AG04449 (cell line): ENCODE results near the gene VPS54.
A peak's percentile ranks its signal among the peaks of the same experiment; 100 is the strongest.
"Not testable (repeated sequence)": the region's sequence is repeated elsewhere in the genome, so short reads cannot be mapped to it uniquely, and the experiment has no call there.

Source experiments
- CTCF ChIA-PET: fragments of 350-600 bp; formaldehyde crosslinking; extraction: SDS; loops from one replicate; lab custom pipeline; 2021; ENCODE audit warnings: antibody characterized with exemption; lab: Yijun Ruan, JAX
- POLR2A ChIA-PET: fragments of 400-600, 350-600 bp; formaldehyde crosslinking; extraction: SDS; loops from one replicate; lab custom pipeline; 2020; ENCODE audit warnings: antibody characterized with exemption, inconsistent platforms; lab: Yijun Ruan, JAX
- DNase-seq: peaks from one replicate; pipeline ENCODE4 v3.0.0-alpha.2; 2010; ENCODE audit warnings: low read depth, low spot score
- H3K4me3 ChIP-seq: 2 replicates; pipeline ENCODE4 v1.5.1; 2011; ENCODE audit warnings: low read depth, mild to moderate bottlenecking, control low read depth, low read length
- CTCF ChIP-seq: IDR thresholded peaks from one replicate; pipeline ENCODE4 v1.5.1; 2011; ENCODE audit warnings: mild to moderate bottlenecking, moderate library complexity, low read length, control low read depth, inconsistent platforms; ENCODE audit not compliant: insufficient read depth; ENCODE audit errors: missing control alignments

VPS54 gene

GRCh38 chr2:63849381-63850203, 169.6 kb downstream of the VPS54 start:
- POLR2A ChIA-PET: interaction anchor here (1.8 kb wide), 1 partner anchor 8 kb away, joined by 7 read pairs; the partner anchor contains the start of gene UGP2
- CTCF ChIA-PET: interaction anchor here (0.9 to 2.5 kb wide), 7 partner anchors 9 to 158 kb away, joined by 3 to 17 read pairs (median 4); partner anchors contain the start of gene UGP2
- no peak for DNase-seq
- TF ChIP-seq CTCF: no peak
- no peak overlapping the region for H3K4me3 ChIP-seq

DNA sequence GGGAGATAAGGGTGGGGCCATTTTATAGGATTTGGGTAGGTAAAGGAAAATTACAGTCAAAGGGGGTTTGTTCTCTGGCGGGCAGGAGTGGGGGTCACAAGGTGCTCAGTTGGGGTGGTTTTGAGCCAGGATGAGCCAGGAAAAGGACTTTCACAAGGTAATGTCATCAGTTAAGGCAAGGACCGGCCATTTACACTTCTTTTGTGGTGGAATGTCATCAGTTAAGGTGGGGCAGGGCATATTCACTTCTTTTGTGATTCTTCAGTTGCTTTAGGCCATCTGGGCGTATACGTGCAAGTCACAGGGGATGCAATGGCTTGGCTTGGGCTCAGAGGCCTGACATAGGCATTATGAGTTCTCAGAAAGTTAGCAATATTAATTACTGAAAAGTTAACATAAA, 171.7 kb downstream of the VPS54 start:
- DNase-seq, CTCF ChIA-PET, H3K4me3 ChIP-seq, POLR2A ChIA-PET: not testable (repeated sequence)

GRCh38 chr2:63846487-63846886, 172.7 kb downstream of the VPS54 start:
- no peak for TF ChIP-seq CTCF
- ChIA-PET POLR2A (no interaction called here), CTCF (interaction anchor here (0.6 to 3.8 kb wide), 4 partner anchors 14 to 236 kb away, joined by 3 to 26 read pairs (median 12); no protein-coding TSS in a partner anchor)

DNA sequence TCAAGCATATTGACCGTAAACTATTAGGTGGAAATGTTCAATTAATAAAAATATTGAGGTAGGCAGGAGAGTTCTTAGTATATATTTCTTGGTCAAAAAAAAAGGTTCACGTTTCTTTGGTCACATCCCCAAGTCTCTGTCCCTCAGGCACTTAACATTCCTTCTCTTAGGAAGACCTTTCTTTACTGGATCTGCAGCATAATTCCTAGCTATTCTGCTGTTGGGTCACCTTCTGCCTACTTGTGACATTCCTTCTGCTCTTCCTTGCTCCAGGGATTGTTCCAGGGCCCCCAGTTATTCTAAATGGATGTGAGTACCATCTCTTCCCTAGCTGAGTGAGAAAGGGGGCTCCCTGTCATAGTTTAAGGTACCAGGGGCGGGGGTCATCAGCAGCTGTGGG, 173.4 kb downstream of the VPS54 start:
- ChIA-PET CTCF (interaction anchor here (1.5 to 3.8 kb wide), 3 partner anchors 15 to 147 kb away, joined by 5 to 26 read pairs (median 18); no protein-coding TSS in a partner anchor), POLR2A (no interaction called here)
- no peak overlapping the region for H3K4me3 ChIP-seq

More at GRCh38 chr2:63846487-63846886, 172.7 kb downstream of the VPS54 start:
- DNase-seq: no peak
- no peak overlapping the region for H3K4me3 ChIP-seq

GRCh38 chr2:63844616-63845015, 174.6 kb downstream of the VPS54 start:
- CTCF ChIA-PET: interaction anchor here (1.2 to 3.8 kb wide), 4 partner anchors 16 to 152 kb away, joined by 3 to 26 read pairs (median 14); no protein-coding TSS in a partner anchor
- H3K4me3 ChIP-seq: no peak overlapping the region
- TF ChIP-seq CTCF: no peak
- DNase-seq: no peak
- POLR2A ChIA-PET: no interaction called here

More for the DNA sequence above, 173.4 kb downstream of the VPS54 start:
- TF ChIP-seq CTCF: no peak
- no peak for DNase-seq

- no peak for DNase-seq
- peak overlapping the region; percentile 6 for H3K4me3 ChIP-seq
- no peak for TF ChIP-seq CTCF
- ChIA-PET POLR2A (interaction anchor here (2.7 kb wide), 1 partner anchor 145 kb away, joined by 27 read pairs; no protein-coding TSS in a partner anchor), CTCF (interaction anchor here (1.2 to 3.8 kb wide), 4 partner anchors 17 to 151 kb away, joined by 3 to 26 read pairs (median 14); no protein-coding TSS in a partner anchor)
These were observed 175.4 kb downstream of the VPS54 start for GRCh38 chr2:63843791-63844190.
